Islet precursor cell (in vitro differentiated cells): ENCODE data around the gene CBX6.
"Not testable (repeated sequence)": the region's sequence is repeated elsewhere in the genome, so short reads cannot be mapped to it uniquely, and the experiment has no call there.

ENCODE experiments used
- DNase-seq: peaks from one replicate; pipeline ENCODE4 v3.0.0-alpha.2; 2018

Gene CBX6

DNA sequence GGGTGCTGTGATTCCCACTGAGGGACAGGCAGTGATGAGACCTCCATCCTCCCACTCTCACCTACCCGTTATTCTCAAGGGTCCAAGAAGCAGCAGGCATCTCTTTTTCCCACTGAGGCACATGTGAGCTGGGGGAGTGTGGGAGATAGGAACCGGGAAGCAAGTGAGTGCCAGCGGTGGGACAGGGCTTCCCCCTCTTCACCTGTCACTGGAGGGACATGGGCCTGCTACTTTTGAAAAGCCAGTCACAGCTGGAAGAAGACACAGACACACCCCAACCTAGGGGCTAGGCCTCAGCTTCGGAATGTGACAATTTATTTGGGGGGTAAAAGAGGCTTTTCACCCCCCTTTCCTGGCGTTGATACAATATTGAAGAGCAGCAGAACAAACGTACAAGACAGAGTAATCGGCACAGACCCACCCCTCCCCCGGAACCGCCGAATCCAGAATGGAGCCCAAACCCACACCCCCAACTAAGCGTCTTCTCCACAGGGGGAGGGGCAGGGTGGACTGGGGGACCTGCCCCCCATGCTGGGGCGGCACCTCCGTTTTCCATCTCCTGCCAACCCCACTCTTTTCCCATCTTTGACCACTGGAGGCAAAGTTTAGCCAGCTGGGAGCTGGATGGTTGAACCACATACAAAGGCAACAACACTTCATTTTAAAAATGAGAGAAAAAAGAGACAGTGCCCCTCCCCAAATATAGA, 10.7 kb downstream of the CBX6 start:
- DNase-seq = no peak

DNA sequence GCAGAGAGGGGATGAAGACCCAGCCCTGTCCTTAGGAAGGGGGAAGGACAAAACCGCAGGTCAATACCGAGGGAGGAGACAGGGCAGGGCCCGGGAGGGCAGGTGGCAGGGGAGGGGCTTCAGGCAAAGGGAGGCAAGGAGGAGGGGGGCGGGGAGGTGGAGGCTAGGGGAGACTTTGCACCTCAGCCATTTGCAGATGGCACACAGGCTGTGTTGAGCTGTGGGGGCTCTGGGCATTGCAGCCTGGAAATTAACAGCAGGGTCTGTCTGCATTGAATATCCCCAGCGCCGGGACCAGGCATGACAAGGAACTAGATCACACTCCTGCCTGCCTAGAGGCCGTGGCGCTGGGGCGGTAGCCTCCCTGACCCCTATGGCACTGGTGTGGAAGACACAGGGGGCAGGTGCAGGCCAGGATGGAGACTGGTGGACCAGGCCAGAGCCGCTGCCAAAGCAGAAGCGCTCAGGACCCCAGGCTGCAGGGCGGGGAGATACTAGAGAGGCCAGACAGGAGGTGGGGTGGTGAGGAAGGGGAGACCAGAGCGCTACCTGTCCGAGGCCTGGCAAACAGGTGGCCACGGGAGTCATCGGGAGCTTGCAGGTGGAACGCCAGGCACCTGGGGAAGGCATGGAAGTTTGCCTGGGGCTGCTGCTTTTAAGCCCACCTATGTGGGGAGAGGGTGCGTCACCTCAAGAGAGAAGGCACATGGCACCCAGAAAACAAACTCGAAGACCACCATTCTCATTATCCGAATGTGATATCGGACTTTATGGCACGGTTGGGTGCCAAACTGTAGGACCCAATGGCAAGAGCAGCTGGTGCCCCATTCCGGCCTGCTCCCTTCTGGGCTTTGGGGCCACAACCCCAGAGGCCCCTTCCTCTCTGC, 11.5 kb downstream of the CBX6 start:
- no peak for DNase-seq

DNA sequence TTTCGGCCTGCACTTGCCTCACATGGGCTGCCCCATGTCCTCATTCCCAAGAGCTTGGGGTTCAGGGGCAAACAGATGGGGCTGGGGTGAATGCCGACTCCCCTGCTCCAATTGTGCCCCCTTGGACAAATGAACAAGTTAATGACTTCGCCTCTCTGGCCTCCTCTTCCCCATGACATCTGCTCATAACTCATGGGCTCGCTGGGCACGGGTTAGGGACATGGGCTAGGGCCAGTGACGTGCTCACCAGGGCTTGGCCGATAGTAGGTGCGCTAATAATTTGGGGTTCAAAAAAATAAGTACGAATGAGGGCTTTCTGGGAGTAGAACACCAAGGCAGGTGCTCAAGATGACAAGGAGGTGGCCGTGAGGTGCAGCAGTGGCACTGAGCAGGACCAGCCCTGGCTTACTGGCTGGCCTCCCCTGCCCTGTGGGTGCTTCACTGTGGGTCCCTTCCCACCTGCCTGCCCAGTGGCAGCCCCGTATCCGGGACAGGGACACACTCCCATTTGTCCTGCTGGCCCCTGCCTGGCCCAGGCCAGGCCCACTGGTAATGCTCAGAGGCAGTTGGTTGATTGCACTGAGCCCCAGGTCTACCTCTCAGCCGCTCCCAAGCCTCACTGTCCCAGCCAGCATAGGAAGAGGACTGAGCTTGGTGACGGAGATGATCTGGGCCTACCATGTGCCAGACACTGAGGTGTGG, 12.3 kb downstream of the CBX6 start:
- no peak for DNase-seq

DNA sequence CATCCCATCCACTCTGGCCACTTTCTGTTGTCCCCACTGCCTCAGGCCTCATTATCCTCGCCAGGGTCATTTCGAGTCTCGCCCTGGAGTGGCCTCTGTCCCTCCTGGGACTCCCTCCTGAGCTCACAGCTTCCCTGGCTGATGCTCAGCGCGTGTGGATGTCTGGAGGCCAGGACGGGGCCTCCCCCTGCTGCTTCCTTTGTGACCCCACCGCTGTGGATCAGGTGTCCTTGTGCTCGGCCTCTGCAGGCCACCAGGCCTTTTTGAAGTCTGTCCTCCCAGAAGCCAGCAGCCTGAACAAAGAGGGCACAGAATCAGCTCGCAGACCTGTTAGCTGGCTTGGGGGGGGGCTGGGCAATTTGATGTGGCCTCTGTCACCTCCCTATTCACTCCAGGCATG, 13.5 kb downstream of the CBX6 start:
- no peak for DNase-seq

DNA sequence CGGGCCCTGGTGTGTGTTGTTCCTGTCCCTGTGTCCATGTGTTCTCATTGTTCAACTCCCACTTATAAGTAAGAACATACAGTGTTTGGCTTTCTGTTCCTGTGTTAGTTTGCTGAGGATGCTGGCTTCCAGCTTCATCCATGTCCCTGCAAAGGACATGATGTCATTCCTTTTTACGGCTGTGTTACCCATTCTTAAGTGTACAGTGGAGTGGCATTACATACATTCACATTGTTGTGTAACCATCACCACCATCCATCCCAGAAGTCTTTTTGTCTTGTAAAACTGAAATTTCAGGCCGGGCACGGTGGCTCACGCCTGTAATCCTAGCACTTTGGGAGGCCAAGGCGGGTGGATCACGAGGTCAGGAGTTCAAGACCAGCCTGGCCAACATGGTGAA, 17.5 kb downstream of the CBX6 start:
- DNase-seq = not testable (repeated sequence)

DNA sequence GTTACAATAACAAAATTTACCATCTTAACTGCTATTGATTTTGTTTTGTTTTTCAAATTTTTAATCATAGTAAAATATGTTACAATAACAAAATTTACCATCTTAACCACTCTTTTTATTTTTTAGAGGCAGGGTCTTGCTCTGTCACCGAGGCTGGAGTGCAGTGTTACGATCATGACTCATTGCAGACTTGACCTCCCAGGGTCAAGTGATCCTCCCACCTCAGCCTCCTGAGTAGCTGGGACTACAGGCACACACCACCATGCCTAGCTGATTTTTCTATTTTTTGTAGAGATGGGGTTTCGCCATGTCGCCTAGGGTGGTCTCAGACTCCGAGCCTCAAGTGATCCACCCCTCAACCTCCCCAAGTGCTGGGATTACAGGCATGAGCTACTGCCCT, 18.1 kb downstream of the CBX6 start:
- DNase-seq = not testable (repeated sequence)

DNA sequence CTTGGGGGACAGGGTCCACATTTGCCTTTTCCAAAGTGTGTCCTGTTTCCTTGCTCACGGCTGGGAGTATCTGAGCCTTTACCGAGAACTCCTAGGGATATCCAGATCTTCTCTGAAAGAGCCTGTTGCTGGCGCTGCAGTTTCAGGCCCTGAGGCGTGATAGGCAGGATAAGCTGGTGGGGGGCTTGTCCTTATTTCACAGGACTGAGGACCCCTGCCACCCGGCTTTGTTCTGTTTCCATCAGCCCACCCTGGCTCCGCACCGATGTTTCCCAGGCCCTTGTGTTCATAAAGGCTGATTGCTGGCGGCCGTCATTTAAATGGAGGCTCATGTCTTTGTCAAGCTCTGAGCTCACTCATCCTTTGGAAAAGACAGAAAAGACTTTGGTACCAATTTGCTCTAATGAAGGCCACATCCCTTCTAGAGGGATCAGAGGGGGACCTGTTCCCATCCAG, 18.8 kb downstream of the CBX6 start:
- DNase-seq = no peak

DNA sequence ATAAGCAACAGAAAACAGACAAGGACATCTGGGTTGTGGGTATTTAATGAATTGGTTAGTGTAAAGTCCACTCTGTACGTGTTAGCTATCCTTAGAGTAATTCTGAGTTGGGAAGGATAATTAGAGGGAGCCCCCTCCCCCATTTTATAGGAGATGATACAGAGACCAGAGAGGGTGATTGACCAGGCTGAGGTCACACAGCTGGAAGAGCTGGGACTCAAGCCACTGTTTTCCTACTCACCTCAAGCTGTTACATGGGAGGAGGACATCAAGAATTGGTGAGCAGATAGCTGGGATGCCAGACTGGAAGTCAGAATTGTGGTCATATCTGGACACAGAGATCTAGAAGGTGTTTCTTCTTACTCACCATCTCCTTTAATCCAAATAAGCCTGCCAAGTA, 19.5 kb downstream of the CBX6 start:
- DNase-seq = no peak

DNA sequence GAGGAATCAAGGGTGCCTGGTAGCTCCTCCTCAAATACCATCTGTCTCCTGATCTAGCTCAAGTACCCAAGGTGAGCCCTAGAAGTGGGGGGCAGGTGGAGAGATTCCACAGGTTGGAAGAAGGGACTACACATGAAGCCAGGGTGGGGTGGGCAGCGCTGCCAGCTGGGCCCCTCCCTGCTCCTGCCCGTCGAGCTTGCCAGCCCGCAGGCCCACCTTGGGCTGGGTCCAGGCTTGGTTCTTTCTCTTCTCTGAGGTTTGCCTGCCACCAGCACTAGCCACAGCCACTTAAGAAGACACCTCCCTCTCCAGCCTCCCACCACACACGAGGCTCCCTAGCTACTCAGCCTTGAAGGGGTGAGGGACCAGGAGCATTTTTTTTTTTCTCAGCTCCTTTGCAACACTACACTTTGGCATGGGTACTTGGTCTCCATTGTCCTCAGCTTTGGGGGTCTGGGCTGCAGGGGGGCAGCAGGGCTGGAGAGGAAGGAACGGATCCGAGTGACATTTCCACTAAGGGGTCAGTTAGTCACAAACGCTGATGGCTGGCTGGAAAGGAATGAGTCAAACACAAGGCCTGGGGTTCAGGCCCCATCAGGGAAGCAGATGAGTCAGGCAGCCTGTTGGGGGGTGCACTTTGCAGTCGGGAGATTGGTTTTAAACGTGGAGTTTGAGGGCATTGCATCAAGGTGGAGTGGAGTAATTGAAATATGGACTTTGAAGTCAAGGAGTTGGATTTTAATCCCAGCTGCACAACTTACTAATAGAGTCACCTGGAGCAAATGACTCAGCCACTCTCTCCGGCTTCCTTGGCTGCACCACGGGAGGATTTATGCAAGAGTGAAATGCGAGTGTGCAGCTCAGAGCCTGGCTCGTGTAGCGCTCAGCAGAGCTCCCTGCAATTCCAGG, 20.8 kb downstream of the CBX6 start:
- DNase-seq = no peak

DNA sequence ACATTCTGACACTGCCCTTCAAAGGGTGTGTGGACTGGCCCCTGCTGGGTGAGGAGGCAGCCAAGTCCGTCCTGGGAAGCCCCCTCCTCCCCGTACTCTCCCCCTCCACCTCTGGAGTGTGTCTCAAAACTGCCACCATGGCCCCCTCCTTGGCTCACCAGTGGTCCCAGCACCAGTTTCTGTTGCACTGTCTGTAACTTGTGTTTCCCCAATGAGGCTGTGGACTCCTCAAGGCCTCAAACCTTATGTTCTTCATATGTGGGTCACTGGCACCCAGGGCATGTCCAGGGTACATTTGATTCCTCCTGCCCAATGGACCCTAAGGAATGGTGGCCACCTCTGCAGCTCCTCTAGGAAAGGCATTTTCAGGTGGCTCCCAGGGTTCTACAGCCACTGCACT, 21.6 kb downstream of the CBX6 start:
- no peak for DNase-seq

DNA sequence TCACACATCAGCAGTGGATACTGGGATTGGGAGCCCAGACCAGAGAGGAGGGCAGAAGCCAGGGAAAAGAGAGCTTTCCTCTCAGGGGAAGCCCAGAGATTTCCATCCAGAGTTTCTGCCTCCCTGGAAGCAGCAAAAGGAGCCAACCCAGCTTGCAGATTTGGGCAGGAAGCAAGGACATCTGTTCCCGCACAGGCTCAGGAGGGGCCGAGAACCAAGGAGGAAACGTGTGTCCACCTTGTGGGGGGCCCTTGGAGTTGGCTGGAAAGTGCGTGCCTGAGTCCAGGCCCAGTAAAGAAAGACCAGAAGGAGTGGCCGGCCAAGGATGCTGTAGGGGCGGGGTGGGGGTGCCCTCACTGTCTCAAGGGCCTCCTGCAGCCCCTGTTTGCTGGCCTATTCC, 22.2 kb downstream of the CBX6 start:
- DNase-seq = no peak

DNA sequence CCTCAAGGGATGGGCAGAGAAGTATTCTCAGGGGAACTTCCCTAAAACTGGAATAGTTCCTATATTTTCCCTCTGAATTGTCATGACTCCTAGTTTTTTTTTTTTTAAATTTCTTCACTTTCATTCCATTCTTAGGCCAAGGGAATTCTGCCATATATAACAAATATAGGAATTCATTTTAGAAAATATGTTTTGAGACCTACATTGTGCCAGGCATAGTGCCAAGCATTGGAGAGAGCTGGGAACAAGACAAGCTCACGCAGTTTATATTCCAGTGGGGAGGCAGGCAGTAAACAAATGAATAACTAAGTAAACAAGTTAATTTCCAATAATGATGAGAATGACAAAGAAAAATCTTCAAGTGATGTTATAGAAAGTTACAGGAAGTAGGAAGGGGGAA, 25.6 kb downstream of the CBX6 start:
- DNase-seq = no peak

DNA sequence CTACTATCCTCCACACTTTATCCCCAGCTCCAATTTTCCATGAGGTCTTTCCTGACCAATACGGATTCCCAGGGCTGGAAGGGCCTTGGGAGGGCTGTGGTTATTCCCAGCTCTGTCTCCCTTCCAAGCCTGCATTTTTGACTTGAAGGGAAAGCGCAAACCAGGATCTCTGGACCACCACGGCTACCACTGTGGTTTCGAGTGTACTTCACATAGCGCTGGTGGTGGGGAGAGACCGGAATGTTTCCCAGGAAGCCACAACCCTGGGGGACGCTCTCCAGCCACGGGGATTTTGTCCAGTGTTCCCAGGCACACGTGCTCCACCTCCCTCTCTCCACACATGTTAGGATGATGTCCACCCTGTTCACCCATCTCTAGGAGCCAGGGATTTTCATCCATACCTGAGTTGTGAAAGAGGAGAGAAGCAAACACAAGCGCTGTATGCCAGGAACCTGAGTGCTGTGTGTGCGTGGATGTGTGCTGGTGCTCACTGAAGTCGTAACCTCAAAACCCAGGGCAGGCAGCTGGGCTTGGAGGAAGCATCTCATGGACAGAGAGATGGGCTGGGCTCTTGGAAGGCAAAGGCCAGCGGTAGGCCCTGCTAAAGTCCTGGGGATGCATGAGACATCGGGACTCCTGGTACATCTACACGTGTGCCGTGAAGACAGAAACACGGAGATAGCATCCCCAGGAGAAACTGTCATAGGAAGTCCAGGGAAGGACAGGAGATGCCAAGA, 26.8 kb downstream of the CBX6 start:
- no peak for DNase-seq

DNA sequence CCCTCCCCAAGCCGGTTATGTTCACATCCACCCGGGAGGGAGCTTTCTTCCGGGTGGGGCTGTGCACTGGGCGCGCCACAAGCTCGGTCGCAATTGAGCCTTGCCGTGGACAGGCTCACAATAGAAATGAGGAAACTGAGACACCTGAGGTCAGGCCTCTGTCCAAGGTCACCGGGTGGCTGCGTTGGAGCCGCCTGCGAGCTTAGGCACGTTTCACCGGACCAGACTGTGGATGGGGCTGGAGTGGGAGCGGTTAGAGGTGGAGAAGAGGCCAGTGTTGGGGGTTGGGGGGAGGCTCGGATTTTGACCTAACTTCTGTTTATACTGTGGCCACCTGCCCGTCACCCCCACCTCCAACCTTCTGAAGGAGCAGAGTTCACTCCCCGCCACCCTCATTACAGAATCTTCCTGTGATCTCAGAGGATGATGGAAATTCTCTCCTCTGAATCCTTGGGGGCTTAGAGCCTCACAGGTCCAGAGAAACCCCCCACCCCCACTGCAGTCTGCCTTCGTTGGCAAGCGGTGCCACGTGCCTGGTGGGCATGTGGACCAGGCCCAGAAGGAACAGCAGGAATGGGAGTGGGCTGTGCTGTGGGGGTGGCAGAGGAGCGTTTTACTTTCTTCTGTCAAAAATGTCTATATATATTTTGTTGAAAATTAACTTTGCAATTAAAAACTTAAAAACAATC, 27.6 kb downstream of the CBX6 start:
- no peak for DNase-seq

DNA sequence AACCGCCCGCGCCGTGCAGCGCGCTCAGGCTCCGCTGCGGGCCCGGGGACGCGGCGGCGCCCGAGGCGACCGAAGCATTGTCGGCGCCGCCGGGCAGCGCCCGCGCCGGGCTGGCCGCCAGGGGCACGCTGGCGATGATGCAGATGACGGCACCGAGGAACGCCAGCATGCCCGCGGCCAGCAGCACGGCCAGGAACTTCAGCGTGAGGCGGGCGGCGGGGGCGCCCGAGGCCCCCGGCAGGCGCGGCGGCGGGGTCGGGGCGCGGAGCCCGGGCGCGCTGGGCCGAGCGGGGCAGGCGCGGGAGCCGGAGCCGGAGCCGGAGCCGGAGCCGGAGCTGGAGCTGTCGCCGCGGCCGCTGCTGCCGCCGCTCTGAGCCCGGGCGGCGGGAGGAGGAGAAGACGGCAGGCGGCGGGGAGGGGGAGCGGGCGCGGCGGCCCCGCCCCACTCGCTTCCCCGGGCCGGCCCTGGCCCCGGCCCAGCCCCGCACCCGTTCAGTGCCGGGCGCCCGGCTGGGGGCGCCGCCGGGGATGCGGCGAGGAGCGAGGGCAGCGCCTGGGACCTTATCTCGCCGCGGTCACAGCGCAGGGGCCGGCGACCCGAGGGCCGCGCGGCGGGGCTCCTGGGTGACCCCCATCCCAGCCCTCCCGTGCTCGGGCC, 28.2 kb downstream of the CBX6 start, which contains the start of gene NPTXR:
Gene NPTXR, minus strand, starts transcription at position 372 of the 658 bp plus-strand sequence.
- DNase-seq = peak; percentile 74

DNA sequence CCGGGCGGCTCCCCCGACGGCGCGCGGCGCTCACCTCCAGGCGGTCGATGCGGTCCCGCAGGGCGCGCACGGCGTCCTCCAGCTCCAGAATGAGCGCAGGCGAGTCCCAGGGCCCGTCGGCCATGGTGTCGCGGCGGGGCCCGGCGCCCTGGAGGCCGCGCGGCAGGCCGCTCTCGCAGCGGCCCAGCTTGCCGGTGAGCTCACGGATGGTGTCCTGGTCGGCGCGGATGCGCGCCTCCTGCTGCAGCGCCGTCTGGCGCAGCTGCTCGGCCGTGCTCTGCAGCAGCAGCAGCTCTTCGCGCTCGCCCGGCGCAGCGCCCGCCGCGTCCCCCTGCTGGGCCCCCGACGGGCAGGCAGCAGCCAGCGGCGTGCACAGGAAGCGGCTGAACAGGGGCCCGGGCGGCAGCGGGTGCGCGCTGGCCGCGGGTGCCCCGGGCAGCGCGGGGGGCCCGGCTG, 28.8 kb downstream of the CBX6 start:
- DNase-seq = peak; percentile 85

DNA sequence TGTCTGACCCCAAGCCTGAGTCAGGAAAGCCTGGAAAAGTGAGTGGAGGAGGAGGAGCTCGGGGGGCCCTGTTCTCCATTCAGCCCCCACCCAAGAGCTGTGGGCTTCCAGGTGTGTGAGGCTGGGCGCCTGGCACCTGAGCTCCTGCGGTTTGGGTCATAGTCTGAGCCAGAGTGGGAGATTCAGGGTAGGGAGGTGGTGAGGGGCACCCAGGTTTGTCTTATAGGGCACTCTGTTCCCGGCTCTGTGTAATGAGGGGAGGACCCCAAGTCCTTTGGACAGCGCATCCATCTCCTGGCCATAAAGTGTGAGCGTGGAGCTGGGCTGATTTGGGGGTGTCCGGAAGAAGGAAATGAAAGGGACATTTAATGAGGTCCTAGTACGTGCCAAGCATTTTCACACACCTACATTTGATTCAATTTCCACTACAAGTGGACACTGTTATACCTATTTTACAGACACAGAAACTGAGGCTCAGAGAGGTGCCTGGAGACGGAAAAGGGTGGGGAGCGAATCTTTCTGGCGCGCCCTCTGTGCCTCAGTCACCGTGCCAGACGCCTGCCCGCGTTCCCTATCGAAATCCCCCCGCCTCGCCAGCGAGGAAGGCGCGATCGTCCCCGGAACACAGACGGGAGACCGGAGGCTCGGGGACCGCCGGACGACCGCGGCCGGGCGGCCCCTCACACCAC, 29.4 kb downstream of the CBX6 start:
- DNase-seq = no peak

DNA sequence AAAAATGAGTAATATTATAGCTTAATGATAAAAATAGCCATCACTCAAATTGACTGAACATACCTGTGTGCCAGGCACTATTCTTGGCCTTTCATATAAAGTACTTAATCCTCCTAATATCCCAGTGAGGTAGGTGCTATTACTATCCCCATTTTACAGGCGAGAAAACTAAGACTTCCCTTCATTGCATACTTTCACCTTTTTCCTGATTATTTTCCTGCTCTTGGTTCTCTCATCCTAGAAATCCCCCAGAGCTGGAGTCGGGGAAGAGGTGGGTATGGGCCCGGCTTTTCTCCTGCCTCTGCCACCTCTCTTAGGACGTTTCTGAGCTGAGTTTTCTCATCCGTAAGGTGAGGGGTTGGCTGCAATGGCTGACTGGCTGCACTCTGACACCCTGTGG, 30.4 kb downstream of the CBX6 start:
- DNase-seq = no peak

DNA sequence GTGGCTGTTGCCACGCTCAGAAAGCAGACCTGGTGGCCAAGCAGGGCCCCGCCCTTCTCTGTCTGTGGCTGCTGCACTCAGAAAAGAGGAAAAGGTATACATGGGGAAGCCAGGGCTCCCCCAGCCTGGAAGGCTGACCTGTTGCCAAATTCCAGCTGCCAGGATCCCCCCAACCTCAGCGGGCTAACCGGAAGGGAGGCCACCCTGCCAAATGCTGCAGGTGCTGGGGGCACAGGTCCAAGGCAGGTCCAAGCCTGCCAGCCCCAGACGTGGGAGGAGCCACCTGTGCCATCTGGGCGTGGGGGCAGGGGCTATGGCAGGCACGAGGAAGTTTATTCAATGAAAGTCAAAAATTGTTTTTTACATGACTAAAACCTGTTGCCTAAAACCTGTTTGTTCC, 30.8 kb downstream of the CBX6 start:
- no peak for DNase-seq

DNA sequence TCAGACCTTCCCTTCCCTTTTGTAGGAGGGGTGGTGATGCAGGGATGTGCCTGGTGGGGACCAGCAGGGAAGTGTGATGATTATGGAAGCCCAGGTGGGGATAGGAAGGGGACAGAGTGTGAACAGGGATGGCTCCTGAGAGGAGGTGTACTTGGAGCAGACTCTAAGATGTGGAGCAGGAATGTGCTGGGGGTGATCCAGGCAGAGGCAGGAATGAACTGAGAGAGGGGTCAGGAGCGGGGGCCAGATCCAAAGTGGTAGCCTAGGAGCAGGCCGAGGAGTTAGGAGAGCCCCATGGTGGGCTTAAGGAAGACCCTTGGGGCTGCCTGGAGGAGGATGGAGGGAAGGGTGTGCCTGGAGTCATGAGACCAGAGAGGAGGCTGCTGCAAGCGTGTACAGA, 31.9 kb downstream of the CBX6 start:
- DNase-seq = no peak
